Prostate gland (tissue), 2 donors: ENCODE measurements around the gene SKOR1.

Source experiments
- POLR2A ChIP-seq: fragments of 450-650 bp; IDR thresholded peaks from one replicate; pipeline ENCODE4 v1.6.1; 2016; ENCODE audit warnings: antibody characterized with exemption, mild to moderate bottlenecking
- TF ChIP-seq, protein P1 (sequence below), 4 experiments: fragments of 200-600 bp in 2 of 4; fragments of 450-650 bp in 2 of 4; sonication (generic) in 2 of 4; IDR thresholded peaks; 1 replicate in 3 of 4; 2 replicates in 1 of 4; pipeline ENCODE4 v1.5.1; 2016 to 2019; ENCODE audit warnings: antibody characterized with exemption in 4 of 4, mild to moderate bottlenecking in 2 of 4, moderate library complexity in 2 of 4

DNA sequence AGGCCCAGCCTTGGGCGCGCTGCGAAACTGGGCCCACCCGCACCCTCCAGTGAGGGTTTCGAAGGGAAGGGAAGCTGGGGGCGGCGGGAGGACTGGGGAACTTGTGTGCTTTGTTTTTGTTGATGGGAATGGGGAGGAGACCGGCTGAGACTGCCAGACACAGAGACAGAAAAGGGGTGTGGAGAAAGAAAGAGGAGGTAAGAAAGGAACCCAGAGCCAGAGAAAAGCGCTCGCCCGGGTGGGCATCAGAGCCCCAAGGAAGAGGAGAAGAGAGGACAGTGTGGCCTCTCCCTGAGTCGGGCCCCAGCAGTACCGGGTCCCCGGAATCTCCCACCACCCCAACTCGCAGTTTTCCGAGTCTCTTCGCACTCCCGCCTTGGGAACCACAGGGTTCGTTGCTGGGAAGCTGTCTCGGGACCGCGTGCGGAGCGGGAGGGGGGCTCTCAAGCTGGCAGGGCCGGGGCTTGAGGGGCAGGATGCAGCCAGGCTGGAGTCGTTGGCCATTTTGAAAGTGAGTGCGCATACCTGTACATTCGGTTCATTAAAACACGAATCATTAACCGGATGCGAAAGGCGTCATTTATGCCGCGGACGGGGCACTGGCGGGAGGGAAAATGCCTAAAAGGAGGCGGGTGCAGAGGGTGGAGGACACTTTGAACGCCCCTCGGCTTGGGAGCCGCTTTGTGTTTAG is 3.1 kb downstream of the SKOR1 start:
- TF ChIP-seq, protein P1, sequence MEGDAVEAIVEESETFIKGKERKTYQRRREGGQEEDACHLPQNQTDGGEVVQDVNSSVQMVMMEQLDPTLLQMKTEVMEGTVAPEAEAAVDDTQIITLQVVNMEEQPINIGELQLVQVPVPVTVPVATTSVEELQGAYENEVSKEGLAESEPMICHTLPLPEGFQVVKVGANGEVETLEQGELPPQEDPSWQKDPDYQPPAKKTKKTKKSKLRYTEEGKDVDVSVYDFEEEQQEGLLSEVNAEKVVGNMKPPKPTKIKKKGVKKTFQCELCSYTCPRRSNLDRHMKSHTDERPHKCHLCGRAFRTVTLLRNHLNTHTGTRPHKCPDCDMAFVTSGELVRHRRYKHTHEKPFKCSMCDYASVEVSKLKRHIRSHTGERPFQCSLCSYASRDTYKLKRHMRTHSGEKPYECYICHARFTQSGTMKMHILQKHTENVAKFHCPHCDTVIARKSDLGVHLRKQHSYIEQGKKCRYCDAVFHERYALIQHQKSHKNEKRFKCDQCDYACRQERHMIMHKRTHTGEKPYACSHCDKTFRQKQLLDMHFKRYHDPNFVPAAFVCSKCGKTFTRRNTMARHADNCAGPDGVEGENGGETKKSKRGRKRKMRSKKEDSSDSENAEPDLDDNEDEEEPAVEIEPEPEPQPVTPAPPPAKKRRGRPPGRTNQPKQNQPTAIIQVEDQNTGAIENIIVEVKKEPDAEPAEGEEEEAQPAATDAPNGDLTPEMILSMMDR (IDR thresholded peaks at IDR 0.05), result no peak
- TF ChIP-seq POLR2A, result no peak
